ENCODE data around the gene EEFSEC.
A peak's percentile ranks its signal among the peaks of the same experiment; 100 is the strongest.

Gene EEFSEC

DNA sequence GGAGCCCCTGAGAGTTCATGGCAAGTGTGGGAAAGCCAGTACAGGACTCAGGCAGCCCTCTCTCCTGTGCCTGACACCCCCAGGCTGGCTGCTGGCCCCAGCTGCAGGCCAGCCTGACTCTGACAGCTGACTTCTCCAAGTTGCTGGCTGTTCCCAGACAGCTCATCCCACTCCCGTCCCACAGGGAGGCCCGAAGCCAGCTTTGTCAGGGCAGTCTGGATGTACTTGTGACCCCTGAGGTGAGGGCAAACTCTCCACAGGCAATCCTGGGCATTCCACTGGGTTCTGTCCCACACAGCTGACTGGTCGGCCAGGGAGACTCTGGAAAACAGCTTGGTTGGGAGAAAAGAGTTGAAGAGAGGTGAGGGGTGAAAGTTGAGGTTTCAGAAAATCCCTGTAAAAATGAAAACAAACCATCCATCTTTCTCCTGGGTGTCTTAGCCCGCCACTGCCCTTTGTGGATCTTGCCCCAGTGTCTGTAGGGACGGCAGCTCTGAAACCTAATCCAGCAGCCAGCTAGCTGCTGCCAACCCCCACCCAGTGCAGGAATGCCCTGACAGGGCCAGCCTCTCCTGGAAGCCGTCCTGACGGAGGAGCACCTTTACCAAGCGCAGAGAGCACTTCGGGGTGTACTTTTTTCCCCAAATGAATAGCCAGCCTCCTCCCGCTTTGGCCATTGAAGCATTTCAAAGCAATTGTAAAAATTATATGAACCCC is 225.5 kb downstream of the EEFSEC start:
- no peak for DNase-seq (ENCODE audit: extremely low spot score)
- no peak for TF ChIP-seq LEF1 (IDR thresholded peaks at IDR 0.05; ENCODE audit: borderline replicate concordance)
- no peak for TF ChIP-seq TARDBP (IDR thresholded peaks at IDR 0.05)
- TF ChIP-seq ARNT (IDR thresholded peaks at IDR 0.05) = no peak
- ChIA-PET CTCF (no interaction called here), POLR2A (no interaction called here)

DNA sequence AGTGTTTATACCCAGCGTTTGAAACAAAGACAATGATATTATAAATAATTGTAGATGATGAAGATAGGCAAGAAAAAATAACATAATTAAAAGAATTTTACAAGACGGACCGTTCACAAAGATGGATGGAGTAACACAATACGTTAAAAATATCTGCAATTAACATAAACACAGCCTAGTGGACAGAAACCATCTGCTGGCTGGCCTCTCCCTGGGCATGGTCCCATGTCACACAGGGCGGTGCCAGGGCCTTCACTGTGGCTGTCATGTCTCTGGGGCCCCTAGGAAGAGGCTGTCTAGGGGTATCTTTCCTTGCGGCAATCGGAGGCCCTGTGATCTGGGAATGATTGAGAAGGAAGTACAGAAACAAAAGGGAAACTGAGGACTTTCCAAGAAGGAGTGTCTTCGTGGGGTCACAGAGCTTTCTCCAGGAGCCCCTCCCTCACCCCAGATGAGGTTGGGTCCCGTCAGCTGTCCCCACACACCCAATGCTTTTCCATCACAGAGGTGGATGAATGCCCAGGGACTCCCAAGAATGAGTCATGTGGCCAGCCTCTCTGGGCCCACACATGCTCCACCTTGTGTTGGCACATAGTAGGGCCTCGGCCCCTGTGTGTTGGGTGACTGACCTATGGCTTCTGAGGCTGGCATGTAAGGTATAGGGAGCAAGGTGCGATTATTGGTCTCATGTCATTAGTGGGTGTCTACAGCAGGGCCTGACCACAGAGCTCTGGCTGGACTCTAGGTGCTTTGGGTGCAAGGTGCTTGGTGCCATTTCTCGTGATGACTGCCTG is 226.3 kb downstream of the EEFSEC start:
- ChIA-PET CTCF (no interaction called here), POLR2A (no interaction called here)
- no peak for DNase-seq (ENCODE audit: extremely low spot score)
- TF ChIP-seq LEF1 (IDR thresholded peaks at IDR 0.05; ENCODE audit: borderline replicate concordance) = no peak
- no peak for TF ChIP-seq L3MBTL2 (conservative IDR thresholded peaks at IDR 0.05)
- no peak for TF ChIP-seq FOXA1 (IDR thresholded peaks at IDR 0.05)
- no peak for TF ChIP-seq SUZ12 (IDR thresholded peaks at IDR 0.05)
- TF ChIP-seq, protein P1, sequence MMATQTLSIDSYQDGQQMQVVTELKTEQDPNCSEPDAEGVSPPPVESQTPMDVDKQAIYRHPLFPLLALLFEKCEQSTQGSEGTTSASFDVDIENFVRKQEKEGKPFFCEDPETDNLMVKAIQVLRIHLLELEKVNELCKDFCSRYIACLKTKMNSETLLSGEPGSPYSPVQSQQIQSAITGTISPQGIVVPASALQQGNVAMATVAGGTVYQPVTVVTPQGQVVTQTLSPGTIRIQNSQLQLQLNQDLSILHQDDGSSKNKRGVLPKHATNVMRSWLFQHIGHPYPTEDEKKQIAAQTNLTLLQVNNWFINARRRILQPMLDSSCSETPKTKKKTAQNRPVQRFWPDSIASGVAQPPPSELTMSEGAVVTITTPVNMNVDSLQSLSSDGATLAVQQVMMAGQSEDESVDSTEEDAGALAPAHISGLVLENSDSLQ (IDR thresholded peaks at IDR 0.05) = no peak
- TF ChIP-seq NFRKB (IDR thresholded peaks at IDR 0.05) = no peak

DNA sequence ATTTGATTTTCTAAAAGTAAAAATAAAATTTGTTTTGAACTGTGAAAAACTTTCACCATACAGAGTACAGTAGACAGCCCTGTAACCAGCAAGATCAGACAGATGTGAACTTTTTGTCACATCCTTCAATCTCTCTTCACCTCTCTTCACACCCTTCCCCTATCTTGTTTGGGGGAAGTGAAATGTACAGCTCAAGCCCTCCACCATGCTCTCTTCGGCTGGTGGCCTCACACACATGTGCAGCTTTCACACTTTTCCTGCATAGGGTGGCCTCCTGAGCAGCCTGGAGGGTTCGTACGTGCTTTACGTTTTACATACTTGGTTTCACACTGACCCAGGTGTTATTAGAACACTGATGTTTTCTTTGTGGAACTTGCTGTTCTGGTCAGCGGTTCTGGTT is 227.0 kb downstream of the EEFSEC start:
- DNase-seq (ENCODE audit: extremely low spot score) = no peak
- ChIA-PET POLR2A (no interaction called here), CTCF (no interaction called here)
- TF ChIP-seq, protein P1 (IDR thresholded peaks at IDR 0.05) = no peak
- no peak for TF ChIP-seq L3MBTL2 (conservative IDR thresholded peaks at IDR 0.05)
- TF ChIP-seq SP1 (IDR thresholded peaks at IDR 0.05) = no peak
- no peak for TF ChIP-seq FOXA1 (IDR thresholded peaks at IDR 0.05)
- no peak for TF ChIP-seq CTBP1 (IDR thresholded peaks at IDR 0.05; ENCODE audit: borderline replicate concordance)
- TF ChIP-seq ZNF384 (IDR thresholded peaks at IDR 0.05) = no peak
- TF ChIP-seq FOXM1 (IDR thresholded peaks at IDR 0.05; ENCODE audit: borderline replicate concordance) = no peak
- no peak for TF ChIP-seq ELF4 (IDR thresholded peaks at IDR 0.05)
- no peak for TF ChIP-seq HDGF (IDR thresholded peaks at IDR 0.05; ENCODE audit: borderline replicate concordance)
- no peak for TF ChIP-seq ARNT (IDR thresholded peaks at IDR 0.05)
- no peak for TF ChIP-seq SUZ12 (IDR thresholded peaks at IDR 0.05)
- no peak for TF ChIP-seq BHLHE40 (IDR thresholded peaks at IDR 0.05; ENCODE audit: borderline replicate concordance)

DNA sequence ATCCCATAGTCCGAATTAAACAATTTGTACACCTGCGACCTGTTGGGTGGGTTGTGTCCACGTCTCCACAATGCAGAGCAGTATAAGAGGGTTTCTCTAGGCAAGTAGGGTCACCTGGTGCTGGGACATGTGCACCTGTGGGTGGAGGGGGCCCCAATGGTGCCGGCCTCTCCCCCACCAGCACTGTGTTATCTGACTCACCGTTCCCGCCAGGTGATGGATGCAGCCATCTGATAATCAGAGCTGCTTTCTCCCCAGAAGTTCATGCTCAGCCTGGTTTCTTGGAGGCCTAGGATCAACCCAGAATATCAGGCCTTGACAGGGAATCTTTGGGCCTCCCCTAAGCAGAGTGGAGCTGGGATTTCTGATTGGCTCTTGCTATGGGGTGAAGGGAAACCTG is 227.4 kb downstream of the EEFSEC start:
- no peak for DNase-seq (ENCODE audit: extremely low spot score)
- ChIA-PET CTCF (no interaction called here), POLR2A (no interaction called here)
- no peak for TF ChIP-seq TARDBP (IDR thresholded peaks at IDR 0.05)

DNA sequence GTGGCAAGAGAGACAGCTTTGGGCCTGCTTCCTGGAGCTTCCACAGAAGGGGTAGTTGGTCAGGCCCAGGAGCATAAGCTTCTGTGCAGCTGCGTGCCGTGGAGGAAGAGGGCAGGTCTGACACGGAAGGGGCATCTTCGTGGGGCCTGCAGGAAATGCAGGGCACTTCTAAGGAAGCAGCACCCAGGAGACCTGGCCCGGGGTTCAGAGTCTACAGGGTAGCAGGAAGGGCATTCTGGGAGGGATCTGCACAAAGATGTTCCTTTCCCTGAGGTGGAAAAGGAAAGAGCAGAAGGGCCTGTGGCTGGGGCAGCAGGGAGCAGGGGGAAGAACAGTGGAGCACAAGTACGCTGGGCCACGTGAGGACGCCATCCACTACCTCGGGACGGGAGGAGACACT is 228.3 kb downstream of the EEFSEC start:
- TF ChIP-seq FOXA1 (IDR thresholded peaks at IDR 0.05) (no peak), HDGF (IDR thresholded peaks at IDR 0.05; ENCODE audit: borderline replicate concordance) (no peak), NFRKB (IDR thresholded peaks at IDR 0.05) (no peak), LEF1 (IDR thresholded peaks at IDR 0.05; ENCODE audit: borderline replicate concordance) (no peak), FOXK2 (IDR thresholded peaks at IDR 0.05) (no peak), FOXM1 (IDR thresholded peaks at IDR 0.05; ENCODE audit: borderline replicate concordance) (no peak), SUZ12 (IDR thresholded peaks at IDR 0.05) (no peak), ELF4 (IDR thresholded peaks at IDR 0.05) (no peak), L3MBTL2 (conservative IDR thresholded peaks at IDR 0.05) (no peak), ZNF384 (IDR thresholded peaks at IDR 0.05) (no peak), CTBP1 (IDR thresholded peaks at IDR 0.05; ENCODE audit: borderline replicate concordance) (no peak), TARDBP (IDR thresholded peaks at IDR 0.05) (no peak), BHLHE40 (IDR thresholded peaks at IDR 0.05; ENCODE audit: borderline replicate concordance) (no peak), SP1 (IDR thresholded peaks at IDR 0.05) (no peak), ARNT (IDR thresholded peaks at IDR 0.05) (no peak)
- TF ChIP-seq, protein P1 (IDR thresholded peaks at IDR 0.05) = no peak
- no peak for DNase-seq (ENCODE audit: extremely low spot score)
- ChIA-PET CTCF (no interaction called here), POLR2A (interaction anchor here (1.3 kb wide), 1 partner anchor 12 kb away, joined by 3 read pairs; no protein-coding TSS in a partner anchor)

DNA sequence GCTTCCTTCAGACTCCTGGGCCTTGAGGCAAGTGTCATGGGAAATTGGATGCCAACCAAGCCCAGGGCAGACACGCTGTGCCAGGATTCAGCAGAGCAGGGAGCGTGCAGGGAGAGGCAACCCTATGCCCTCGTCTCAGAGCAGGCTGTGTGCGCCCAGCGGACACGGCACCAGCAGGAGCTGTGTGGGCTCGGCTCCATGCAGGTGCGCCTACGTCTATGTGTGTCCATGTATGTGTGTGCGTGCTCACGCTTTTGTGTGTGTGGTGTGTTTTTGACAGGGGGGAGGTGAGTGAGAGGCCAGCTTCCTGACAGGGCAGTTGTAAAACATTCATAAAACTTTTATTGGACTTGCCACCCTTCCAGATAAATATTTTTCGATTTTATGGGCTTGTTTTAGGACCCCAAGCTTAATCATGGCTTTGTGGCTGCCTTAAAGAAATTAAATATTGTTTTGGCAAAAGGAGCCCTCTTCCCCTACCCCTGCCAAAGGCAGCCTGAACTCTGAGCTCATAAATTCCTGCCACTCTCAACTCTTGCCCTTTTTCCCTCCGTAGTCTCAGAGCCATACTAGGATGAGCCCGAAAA is 229.0 kb downstream of the EEFSEC start:
- TF ChIP-seq, protein P1 (IDR thresholded peaks at IDR 0.05) = peak; percentile 40; the same call in 1 of the 2 replicates
- no peak for TF ChIP-seq L3MBTL2 (conservative IDR thresholded peaks at IDR 0.05)
- POLR2A ChIA-PET = interaction anchor here (1.3 kb wide), 1 partner anchor 13 kb away, joined by 3 read pairs; no protein-coding TSS in a partner anchor
- CTCF ChIA-PET = no interaction called here
- no peak for DNase-seq (ENCODE audit: extremely low spot score)

Measured in HEK293T (cell line).